LNCaP clone FGC (cell line): ENCODE results near the gene KLK13.

Source experiments
- DNase-seq: peaks from one replicate; pipeline ENCODE4 v3.0.0-alpha.2; 2011; ENCODE audit warnings: low read depth
- H3K4me3 ChIP-seq: 2 replicates; pipeline ENCODE4 v1.5.1; 2011; ENCODE audit warnings: mild to moderate bottlenecking, low read depth, low read length, control low read depth
- CTCF ChIP-seq: IDR thresholded peaks from 2 replicates; pipeline ENCODE4 v1.5.1; 2012; ENCODE audit warnings: mild to moderate bottlenecking; ENCODE audit not compliant: control insufficient read depth, insufficient read depth; ENCODE audit errors: extremely low read depth

Gene KLK13

GRCh38 chr19:51007488-51007887 lies 57.4 kb downstream of the KLK13 start:
- no peak overlapping the region for H3K4me3 ChIP-seq
- TF ChIP-seq CTCF = no peak
- no peak for DNase-seq

DNA sequence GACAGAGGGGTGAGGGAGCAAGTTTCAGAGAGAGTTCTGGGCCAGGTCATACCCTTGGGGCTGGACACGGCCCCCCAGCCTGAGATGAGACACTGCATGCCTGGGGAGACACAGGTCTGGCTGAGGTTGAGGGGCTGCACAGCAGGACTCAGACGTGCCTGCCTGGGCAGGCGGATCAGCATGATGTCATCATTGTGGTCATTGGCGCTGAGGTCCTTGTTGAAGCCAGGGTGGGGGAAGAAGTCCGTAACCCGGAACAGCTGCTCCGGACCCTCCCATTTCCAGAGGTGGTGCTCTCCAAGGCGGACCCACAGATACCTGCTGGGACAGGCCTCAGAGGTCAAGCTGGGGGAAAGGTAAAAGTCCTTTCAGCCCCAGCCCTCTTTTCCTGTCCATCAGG lies 58.5 kb downstream of the KLK13 start:
- TF ChIP-seq CTCF = no peak
- DNase-seq = no peak
- no peak overlapping the region for H3K4me3 ChIP-seq
